OCI-LY7 (cell line): ENCODE measurements around the gene HECA. TPM values are rescaled to one million over a fixed set of nuclear protein-coding genes. Genes with fewer than 3 reads are reported as not detected.

ENCODE experiments used
- BruUV-seq: library from RNA; stranded (reverse); fragments of 400-500 nt; replicated peaks from 2 replicates; lab custom pipeline; 2021; lab: Mats Ljungman, UMichigan
- CTCF ChIA-PET: fragments of 300-600 bp; sonication (Branson Sonifier 250); formaldehyde crosslinking; loops from one replicate; lab custom pipeline; 2022; ENCODE audit warnings: antibody characterized with exemption; ENCODE audit not compliant: unreplicated experiment; lab: Charles Lee
- POLR2A ChIA-PET: fragments of 300-600 bp; sonication (Branson Sonifier 250); formaldehyde crosslinking; loops from one replicate; lab custom pipeline; 2022; ENCODE audit warnings: antibody characterized with exemption; lab: Charles Lee
- DNase-seq: peaks from one replicate; pipeline ENCODE4 v3.0.0-alpha.2; 2015; ENCODE audit warnings: low spot score
- H2AFZ ChIP-seq: fragments of 200-600 bp; sonication (generic), shearing (Covaris generic); 2 replicates; pipeline ENCODE4 v1.6.1; 2014; ENCODE audit warnings: mild to moderate bottlenecking, antibody characterized with exemption, low read length, moderate library complexity
- H3K27ac ChIP-seq: fragments of 200-600 bp; sonication (generic); 2 replicates; pipeline ENCODE4 v1.5.1; 2014; ENCODE audit warnings: mixed run types, low read depth, mild to moderate bottlenecking, moderate library complexity, low read length, inconsistent platforms; ENCODE audit not compliant: poor library complexity, severe bottlenecking
- H3K36me3 ChIP-seq: fragments of 200-600 bp; sonication (generic); 2 replicates; pipeline ENCODE4 v1.6.1; 2014; ENCODE audit warnings: mild to moderate bottlenecking, antibody characterized with exemption, low read length, moderate library complexity, mixed read lengths; ENCODE audit not compliant: insufficient read depth
- H3K4me1 ChIP-seq: fragments of 200-600 bp; sonication (generic); 2 replicates; pipeline ENCODE4 v1.5.1; 2014; ENCODE audit warnings: mild to moderate bottlenecking, low read length; ENCODE audit not compliant: insufficient read depth, poor library complexity, severe bottlenecking
- H3K4me2 ChIP-seq: fragments of 200-600 bp; sonication (generic); 2 replicates; pipeline ENCODE4 v1.6.1; 2014; ENCODE audit warnings: mild to moderate bottlenecking, low read length
- H3K4me3 ChIP-seq: fragments of 200-600 bp; sonication (generic); 2 replicates; pipeline ENCODE4 v1.5.1; 2014; ENCODE audit warnings: mild to moderate bottlenecking, low read depth, low read length; ENCODE audit not compliant: poor library complexity, severe bottlenecking
- H3K79me2 ChIP-seq: fragments of 200-600 bp; sonication (generic); 2 replicates; pipeline ENCODE4 v1.6.1; 2016; ENCODE audit warnings: low read depth, mild to moderate bottlenecking, low read length, moderate library complexity, mixed read lengths; ENCODE audit not compliant: insufficient read depth
- H3K9me2 ChIP-seq: fragments of 200-600 bp; sonication (generic); 2 replicates; pipeline ENCODE4 v1.6.1; 2016; ENCODE audit warnings: mild to moderate bottlenecking, low read length, mixed read lengths; ENCODE audit not compliant: insufficient read depth
- H3K9me3 ChIP-seq: fragments of 200-600 bp; sonication (generic); 2 replicates; pipeline ENCODE4 v1.6.1; 2014; ENCODE audit warnings: mild to moderate bottlenecking, mixed run types, low read length, mixed read lengths
- H4K20me1 ChIP-seq: fragments of 200-600 bp; sonication (generic); 2 replicates; pipeline ENCODE4 v1.6.1; 2014; ENCODE audit warnings: mild to moderate bottlenecking, antibody characterized with exemption, low read length, moderate library complexity, mixed read lengths; ENCODE audit not compliant: insufficient read depth
- CTCF ChIP-seq: fragments of 200-600 bp; sonication (generic); conservative IDR thresholded peaks from 2 replicates; pipeline ENCODE4 v1.5.1; 2014; ENCODE audit warnings: mild to moderate bottlenecking, antibody characterized with exemption, low read length, moderate library complexity, mixed read lengths
- EZH2phosphoT487 ChIP-seq: fragments of 200-600 bp; sonication (generic); IDR thresholded peaks from 2 replicates; pipeline ENCODE4 v1.6.1; 2018; ENCODE audit warnings: low read depth, borderline replicate concordance, mild to moderate bottlenecking, mixed run types, antibody characterized with exemption, low read length, moderate library complexity, mixed read lengths
- intact Hi-C: fragments of 100-400 bp; cut with micrococcal nuclease; formaldehyde crosslinking; loops from one replicate; pipeline ENCODE4 v1.10.0; 2022; ENCODE audit not compliant: unreplicated experiment
- total RNA-seq, 2 experiments: library from RNA; depleted of rRNA in 1 of 2; stranded (reverse); fragments of >200 nt in 1 of 2; shearing (Covaris generic) in 1 of 2; gene quantifications; 2 replicates each; pipeline ENCODE4 v1.2.3, GENCODE V29; 2014 to 2022

HECA gene
- total RNA-seq, 2 experiments from 2014 or later: 21.9 to 23.3 TPM

GRCh38 chr6:139186692-139187091, 51.8 kb downstream of the HECA start:
- BruUV-seq: no TSS peak
- H4K20me1 ChIP-seq: no peaks in the 10 kb centered on the region
- H3K9me2 ChIP-seq: no peaks in the 10 kb centered on the region
- H3K36me3 ChIP-seq: no peaks in the 10 kb centered on the region
- no peak overlapping the region for H3K4me2 ChIP-seq
- H3K4me3 ChIP-seq: no peak overlapping the region
- no peak overlapping the region for H3K27ac ChIP-seq
- no peak for TF ChIP-seq CTCF
- TF ChIP-seq EZH2phosphoT487: no peak
- no peak overlapping the region for H2AFZ ChIP-seq
- no peaks in the 10 kb centered on the region for H3K4me1 ChIP-seq
- POLR2A ChIA-PET: no interaction called here
- intact Hi-C loops: no loop called here
- no peaks in the 10 kb centered on the region for H3K79me2 ChIP-seq
- no peak for DNase-seq
- no peaks in the 10 kb centered on the region for H3K9me3 ChIP-seq
- CTCF ChIA-PET: no interaction called here

GRCh38 chr6:139187489-139187888, 52.6 kb downstream of the HECA start:
- Histone ChIP-seq H3K36me3 (no peaks in the 10 kb centered on the region), H3K79me2 (no peaks in the 10 kb centered on the region), H3K4me3 (no peak overlapping the region), H2AFZ (no peak overlapping the region), H3K9me2 (no peaks in the 10 kb centered on the region), H3K27ac (no peak overlapping the region), H4K20me1 (no peaks in the 10 kb centered on the region), H3K4me2 (no peak overlapping the region), H3K9me3 (no peaks in the 10 kb centered on the region), H3K4me1 (no peaks in the 10 kb centered on the region)
- CTCF ChIA-PET: no interaction called here
- intact Hi-C loops: no loop called here
- TF ChIP-seq EZH2phosphoT487: no peak
- TF ChIP-seq CTCF: no peak
- POLR2A ChIA-PET: interaction anchor here (1.1 kb wide), 1 partner anchor 11 kb away, joined by 3 read pairs; no protein-coding TSS in a partner anchor
- no peak for DNase-seq
- no TSS peak for BruUV-seq

GRCh38 chr6:139189665-139190064, 54.8 kb downstream of the HECA start:
- ChIA-PET POLR2A (no interaction called here), CTCF (interaction anchor here (0.7 kb wide), 1 partner anchor 30 kb away, joined by 3 read pairs; no protein-coding TSS in a partner anchor)
- Histone ChIP-seq H3K9me3 (no peaks in the 10 kb centered on the region), H3K4me3 (no peak overlapping the region), H3K9me2 (no peaks in the 10 kb centered on the region), H3K79me2 (no peaks in the 10 kb centered on the region), H2AFZ (no peak overlapping the region), H3K27ac (no peak overlapping the region), H3K4me2 (no peak overlapping the region), H3K36me3 (no peaks in the 10 kb centered on the region), H4K20me1 (no peaks in the 10 kb centered on the region), H3K4me1 (no peaks in the 10 kb centered on the region)
- no TSS peak for BruUV-seq
- intact Hi-C loops: no loop called here
- TF ChIP-seq EZH2phosphoT487 (no peak), CTCF (no peak)
- no peak for DNase-seq
